Stomach (tissue), 4 donors: ENCODE measurements around the gene SHCBP1L.

ENCODE experiments used
- POLR2AphosphoS5 ChIP-seq, 3 donors: sonication (generic); formaldehyde crosslinking; IDR thresholded peaks; one replicate each; pipeline ENCODE4 v1.6.1; 2016; ENCODE audit warnings: antibody characterized with exemption in 3 of 3
- TF ChIP-seq, protein P1 (sequence below), 7 experiments: fragments of 450-650 bp in 4 of 7; fragments of 200-600 bp in 3 of 7; sonication (generic) in 3 of 7; IDR thresholded peaks; one replicate each; pipeline ENCODE4 v1.5.1; 2016 to 2019; ENCODE audit warnings: antibody characterized with exemption in 7 of 7, control low read depth in 2 of 7, mild to moderate bottlenecking in 1 of 7

DNA sequence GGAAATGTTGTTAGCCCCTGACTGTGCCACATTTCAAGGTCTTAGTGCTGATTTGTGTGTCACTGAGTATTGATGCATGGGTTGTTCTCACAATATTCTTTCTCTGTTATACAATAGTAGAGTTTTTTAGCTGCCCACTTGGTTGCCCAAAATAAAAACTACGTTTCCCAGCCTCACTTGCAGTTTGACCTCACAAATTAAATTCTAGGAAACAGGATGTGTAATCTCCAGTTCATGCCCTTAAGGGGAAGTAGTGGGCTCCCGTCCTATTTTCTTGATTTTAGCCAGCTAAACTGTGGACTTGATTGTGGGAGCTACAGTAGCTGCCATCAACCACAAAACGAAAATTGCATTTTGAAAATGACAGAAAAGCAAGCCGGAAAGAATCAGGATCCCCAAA lies 42.9 kb upstream of the SHCBP1L start:
- TF ChIP-seq, protein P1, sequence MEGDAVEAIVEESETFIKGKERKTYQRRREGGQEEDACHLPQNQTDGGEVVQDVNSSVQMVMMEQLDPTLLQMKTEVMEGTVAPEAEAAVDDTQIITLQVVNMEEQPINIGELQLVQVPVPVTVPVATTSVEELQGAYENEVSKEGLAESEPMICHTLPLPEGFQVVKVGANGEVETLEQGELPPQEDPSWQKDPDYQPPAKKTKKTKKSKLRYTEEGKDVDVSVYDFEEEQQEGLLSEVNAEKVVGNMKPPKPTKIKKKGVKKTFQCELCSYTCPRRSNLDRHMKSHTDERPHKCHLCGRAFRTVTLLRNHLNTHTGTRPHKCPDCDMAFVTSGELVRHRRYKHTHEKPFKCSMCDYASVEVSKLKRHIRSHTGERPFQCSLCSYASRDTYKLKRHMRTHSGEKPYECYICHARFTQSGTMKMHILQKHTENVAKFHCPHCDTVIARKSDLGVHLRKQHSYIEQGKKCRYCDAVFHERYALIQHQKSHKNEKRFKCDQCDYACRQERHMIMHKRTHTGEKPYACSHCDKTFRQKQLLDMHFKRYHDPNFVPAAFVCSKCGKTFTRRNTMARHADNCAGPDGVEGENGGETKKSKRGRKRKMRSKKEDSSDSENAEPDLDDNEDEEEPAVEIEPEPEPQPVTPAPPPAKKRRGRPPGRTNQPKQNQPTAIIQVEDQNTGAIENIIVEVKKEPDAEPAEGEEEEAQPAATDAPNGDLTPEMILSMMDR (IDR thresholded peaks at IDR 0.05), result no peak
- TF ChIP-seq POLR2AphosphoS5 (IDR thresholded peaks at IDR 0.05), result no peak
